Gastrocnemius medialis (tissue), 4 donors: ENCODE results near the gene PARN.

ENCODE experiments used
- CTCF ChIP-seq, 5 experiments: fragments of 450-650 bp in 3 of 5; fragments of 200-600 bp in 2 of 5; sonication (generic) in 2 of 5; IDR thresholded peaks in 4 of 5; conservative IDR thresholded peaks in 1 of 5; 1 replicate in 4 of 5; 2 replicates in 1 of 5; pipeline ENCODE4 v1.5.1; 2016 to 2019; ENCODE audit warnings: antibody characterized with exemption in 5 of 5, mild to moderate bottlenecking in 3 of 5, moderate library complexity in 3 of 5
- POLR2A ChIP-seq, 2 donors: fragments of 450-650 bp; IDR thresholded peaks; one replicate each; pipeline ENCODE4 v1.6.1; 2017; ENCODE audit warnings: antibody characterized with exemption in 2 of 2, mild to moderate bottlenecking in 2 of 2, moderate library complexity in 2 of 2

GRCh38 chr16:14629919-14630619 lies at the start of gene PARN:
- TF ChIP-seq POLR2A (IDR thresholded peaks at IDR 0.05) (peak; percentile 94 to 96), CTCF (IDR thresholded peaks at IDR 0.05 in 4 of 5, conservative IDR thresholded peaks at IDR 0.05 in 1 of 5) (no peak)
